H1 (cell line): ENCODE measurements around the gene WNT9A.

Experiments used
- ASH2L ChIP-seq: fragments of 200-600, 300-600 bp; sonication (generic); IDR thresholded peaks from one replicate; pipeline ENCODE4 v1.7.1; 2017; ENCODE audit warnings: low read length
- POLR2AphosphoS5 ChIP-seq: IDR thresholded peaks from 2 replicates; pipeline ENCODE4 v1.6.1; 2011; ENCODE audit warnings: low read depth, low read length
- TF ChIP-seq, protein P1 (sequence below): IDR thresholded peaks from 2 replicates; pipeline ENCODE4 v1.6.1; 2012; ENCODE audit warnings: low read length, inconsistent platforms

DNA sequence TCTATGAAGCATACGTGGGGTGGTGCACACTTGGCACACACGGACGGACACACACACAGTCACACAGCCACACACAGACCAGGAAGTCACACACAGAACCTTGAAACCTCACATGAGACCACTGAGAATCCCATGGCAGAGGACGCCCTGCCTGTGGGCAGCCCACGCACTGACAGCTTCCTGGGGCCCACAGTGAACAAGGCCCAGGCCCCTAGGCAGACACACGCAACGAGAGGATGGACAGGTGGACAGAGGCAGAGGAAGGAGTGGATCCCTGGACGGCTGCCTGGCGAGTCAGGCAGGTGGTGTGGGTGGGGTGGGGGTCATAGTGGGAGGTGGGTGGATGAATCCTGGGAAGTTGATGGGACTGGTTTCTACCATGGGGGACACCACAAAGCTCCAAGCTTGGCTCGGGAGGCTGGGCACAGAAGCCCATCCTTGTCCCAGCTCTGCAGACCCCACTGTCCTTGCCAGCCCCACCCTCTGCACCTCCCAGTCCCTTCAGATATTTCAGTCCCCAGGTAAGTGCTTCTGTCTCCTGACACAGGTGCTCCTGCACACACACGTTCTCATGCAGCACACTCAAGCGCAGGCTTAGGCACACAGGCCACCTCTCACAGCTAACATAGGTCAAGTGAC, 49.1 kb downstream of the WNT9A start:
- no peak for TF ChIP-seq POLR2AphosphoS5
- TF ChIP-seq, protein P1, sequence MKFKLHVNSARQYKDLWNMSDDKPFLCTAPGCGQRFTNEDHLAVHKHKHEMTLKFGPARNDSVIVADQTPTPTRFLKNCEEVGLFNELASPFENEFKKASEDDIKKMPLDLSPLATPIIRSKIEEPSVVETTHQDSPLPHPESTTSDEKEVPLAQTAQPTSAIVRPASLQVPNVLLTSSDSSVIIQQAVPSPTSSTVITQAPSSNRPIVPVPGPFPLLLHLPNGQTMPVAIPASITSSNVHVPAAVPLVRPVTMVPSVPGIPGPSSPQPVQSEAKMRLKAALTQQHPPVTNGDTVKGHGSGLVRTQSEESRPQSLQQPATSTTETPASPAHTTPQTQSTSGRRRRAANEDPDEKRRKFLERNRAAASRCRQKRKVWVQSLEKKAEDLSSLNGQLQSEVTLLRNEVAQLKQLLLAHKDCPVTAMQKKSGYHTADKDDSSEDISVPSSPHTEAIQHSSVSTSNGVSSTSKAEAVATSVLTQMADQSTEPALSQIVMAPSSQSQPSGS = no peak
- no peak for TF ChIP-seq ASH2L
